NCI-H1105 (cell line): ENCODE measurements around the gene IFIT3.
"Not testable (repeated sequence)": the region's sequence is repeated elsewhere in the genome, so short reads cannot be mapped to it uniquely, and the experiment has no call there.

Source experiments
- DNase-seq: peaks from one replicate; lab custom pipeline; 2025; lab: John Stamatoyannopoulos, UW

IFIT3 gene

GRCh38 chr10:89337484-89337883 is 9.7 kb downstream of the IFIT3 start:
- DNase-seq = no peak

- no peak for DNase-seq
Observed at GRCh38 chr10:89338713-89339112, 10.9 kb downstream of the IFIT3 start.

DNA sequence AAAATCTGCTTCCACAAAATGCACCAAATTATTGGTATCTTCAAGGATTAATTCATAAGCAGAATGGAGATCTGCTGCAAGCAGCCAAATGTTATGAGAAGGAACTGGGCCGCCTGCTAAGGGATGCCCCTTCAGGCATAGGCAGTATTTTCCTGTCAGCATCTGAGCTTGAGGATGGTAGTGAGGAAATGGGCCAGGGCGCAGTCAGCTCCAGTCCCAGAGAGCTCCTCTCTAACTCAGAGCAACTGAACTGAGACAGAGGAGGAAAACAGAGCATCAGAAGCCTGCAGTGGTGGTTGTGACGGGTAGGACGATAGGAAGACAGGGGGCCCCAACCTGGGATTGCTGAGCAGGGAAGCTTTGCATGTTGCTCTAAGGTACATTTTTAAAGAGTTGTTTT is 12.1 kb downstream of the IFIT3 start:
- DNase-seq = no peak

GRCh38 chr10:89341649-89342048 is 13.9 kb downstream of the IFIT3 start:
- DNase-seq = no peak

GRCh38 chr10:89342206-89342958 is 14.6 kb downstream of the IFIT3 start:
- DNase-seq = no peak

DNA sequence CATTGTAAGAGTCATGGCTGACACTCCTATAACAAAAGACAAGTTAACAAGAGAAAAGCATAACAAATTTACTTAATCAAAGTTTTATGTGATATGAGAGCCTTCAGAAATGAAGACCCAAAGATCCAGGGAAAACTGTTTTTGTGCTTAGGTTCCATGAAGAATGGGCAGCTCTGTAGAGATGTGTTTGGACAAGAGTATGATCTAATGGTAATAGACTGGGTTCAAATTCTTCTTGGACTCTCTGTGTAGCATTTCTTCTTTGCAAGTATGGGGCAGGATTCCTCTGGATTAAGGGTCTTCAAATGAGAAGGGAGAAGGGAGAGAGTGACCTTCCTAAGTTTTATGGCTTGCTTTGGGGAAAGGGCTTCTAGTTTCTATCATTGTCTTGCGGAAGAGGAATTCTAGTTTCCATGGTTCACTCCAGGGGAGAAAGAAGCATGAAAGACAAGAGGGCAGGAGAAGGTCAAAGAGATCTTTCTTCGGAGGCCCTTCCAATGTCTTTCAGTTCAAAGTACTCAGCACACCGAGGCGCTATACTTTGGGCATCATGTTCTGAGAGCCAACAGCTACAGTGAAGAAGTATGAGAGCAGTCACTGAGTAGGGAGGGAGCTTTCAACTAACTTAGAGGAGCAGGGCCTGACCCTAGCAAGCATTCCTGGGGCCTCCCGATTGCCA is 15.4 kb downstream of the IFIT3 start:
- DNase-seq = no peak

GRCh38 chr10:89344156-89344555 is 16.4 kb downstream of the IFIT3 start:
- DNase-seq = no peak

DNA sequence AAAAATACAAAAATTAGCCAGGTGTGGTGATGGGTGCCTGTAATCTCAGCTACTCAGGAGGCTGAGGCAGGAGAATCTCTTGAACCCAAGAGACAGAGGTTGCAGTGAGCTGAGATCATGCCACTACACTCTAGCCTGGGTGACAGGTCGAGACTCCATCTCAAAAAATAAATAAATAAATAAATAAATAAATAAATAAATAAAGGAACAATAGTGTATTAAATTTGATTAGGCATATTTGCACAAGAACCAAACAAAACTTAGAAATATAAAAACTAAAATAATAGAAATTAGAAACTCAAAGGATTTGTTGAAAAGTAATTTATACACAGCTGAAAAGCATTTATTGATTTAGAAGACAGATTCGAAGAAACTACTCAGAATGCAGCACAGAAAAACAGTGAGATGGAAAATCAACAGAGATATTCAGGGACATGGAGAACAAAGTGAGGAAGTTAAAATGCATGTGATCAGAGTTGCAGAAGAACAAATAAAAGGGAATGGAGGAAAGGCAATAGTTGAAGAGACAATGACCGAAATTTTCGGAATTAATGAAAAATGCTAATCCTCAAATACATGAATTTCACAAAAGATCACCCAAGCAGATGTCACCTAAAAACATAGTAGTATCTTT is 17.7 kb downstream of the IFIT3 start:
- DNase-seq = no peak

- no peak for DNase-seq
Observed at GRCh38 chr10:89346405-89347254, 18.8 kb downstream of the IFIT3 start.

DNA sequence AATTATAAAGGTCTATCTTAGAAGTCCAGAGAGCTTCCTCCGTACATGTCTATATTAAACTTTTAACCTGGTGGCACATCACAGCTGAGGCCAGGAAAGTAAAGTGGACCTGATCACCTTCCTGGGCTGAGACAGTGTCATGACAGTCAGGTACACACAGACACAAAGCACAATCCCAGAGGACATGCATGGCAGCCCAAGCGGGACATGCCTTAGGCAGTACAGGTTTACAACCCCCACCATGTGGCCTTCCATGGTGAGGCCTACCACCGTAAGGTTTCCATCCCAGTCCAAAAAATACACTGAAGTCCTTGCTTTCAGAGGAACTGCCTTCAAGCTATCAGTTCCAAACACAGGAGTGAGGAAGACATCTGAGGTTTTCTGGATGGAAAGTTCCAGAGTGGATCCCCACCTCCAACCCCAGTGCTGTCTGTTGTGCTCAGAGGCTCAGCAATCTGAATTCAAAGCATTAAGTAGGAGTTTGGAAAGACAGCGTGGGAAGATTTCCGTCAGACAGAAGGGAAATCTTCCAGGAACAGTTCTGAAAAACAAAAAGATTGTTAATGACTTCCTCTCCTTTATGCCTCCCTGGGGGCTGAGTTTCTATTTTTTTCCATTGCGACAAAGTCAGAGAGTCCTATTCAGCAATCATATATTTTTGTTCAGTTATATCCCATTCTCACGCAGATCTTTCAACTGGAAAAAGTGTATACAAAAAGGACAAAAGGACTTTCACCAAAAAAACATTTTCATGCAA is 20.1 kb downstream of the IFIT3 start:
- DNase-seq = no peak

DNA sequence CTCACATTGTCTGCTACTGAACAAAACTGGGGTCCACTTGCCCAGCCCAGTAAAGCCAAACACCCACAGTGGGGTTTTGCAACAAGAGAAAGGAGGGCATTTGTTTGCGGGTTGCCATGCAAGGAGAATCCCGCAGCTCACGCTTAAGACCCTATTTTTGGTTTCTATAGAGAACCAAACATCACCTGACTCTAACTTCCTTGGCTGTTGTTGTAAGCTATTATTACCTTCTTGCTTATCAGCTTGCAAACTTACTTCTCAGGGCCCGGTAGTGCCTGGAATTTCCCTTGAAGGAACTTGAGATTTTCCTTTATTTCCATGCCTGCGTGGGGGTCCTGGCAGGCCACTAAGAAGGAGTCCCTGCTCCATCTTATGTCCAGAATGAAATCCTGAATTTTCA is 20.7 kb downstream of the IFIT3 start:
- DNase-seq = no peak

GRCh38 chr10:89348975-89349374 is 21.2 kb downstream of the IFIT3 start:
- DNase-seq = no peak

DNA sequence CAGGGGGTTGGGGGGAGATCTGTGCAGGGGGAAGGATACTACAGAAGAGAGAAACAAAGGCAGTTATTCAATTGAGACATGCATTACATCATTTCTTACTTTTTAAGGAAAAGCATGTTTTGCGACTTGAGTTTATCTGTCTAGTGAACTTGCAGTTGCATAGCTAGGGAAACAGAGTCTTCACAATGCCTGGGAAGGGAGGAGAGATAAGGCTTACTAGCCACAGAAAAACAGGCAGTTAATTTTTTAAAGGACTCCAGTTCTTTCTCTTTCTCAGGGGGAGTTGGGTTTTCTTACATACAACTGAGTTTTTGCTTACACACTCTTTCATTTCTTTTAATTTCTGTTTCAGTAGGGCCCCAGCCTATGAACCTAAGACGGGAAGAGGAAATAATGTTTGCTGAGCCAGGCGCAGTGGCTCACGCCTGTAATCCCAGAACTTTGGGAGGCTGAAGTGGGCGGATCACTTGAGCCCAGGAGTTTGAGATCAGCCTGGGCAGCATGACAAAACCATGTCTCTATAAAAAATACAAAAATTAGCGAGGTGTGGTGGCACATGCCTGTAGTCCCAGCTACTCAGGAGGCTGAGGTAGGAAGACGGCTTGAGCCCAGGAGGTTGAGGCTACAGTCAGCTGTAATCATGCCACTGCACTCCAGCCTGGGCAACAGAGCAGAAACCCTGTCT is 23.0 kb downstream of the IFIT3 start:
- not testable (repeated sequence) for DNase-seq

DNA sequence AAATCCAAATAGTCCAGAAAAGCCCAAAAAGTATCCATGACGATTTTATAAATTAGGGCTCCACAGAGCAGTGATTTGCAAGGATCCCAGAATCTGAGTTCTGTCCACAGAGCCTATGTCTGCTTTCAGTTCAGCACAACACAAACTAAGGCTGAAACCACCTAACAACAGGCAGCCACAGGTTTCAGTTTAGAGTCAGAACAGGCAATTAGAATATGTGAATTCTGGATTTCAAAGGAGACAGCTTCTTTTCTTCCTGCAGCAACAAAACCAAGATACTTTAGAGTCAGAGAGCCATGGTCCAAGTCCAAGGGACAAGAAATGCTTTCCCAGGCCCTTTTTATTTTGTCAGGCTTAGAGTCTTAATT is 23.6 kb downstream of the IFIT3 start:
- no peak for DNase-seq

- no peak for DNase-seq
Observed at GRCh38 chr10:89351780-89352597, 24.2 kb downstream of the IFIT3 start.

- DNase-seq = no peak
Observed at GRCh38 chr10:89352802-89353201, 25.0 kb downstream of the IFIT3 start.

- no peak for DNase-seq
Observed at GRCh38 chr10:89355394-89355931, 27.7 kb downstream of the IFIT3 start.

DNA sequence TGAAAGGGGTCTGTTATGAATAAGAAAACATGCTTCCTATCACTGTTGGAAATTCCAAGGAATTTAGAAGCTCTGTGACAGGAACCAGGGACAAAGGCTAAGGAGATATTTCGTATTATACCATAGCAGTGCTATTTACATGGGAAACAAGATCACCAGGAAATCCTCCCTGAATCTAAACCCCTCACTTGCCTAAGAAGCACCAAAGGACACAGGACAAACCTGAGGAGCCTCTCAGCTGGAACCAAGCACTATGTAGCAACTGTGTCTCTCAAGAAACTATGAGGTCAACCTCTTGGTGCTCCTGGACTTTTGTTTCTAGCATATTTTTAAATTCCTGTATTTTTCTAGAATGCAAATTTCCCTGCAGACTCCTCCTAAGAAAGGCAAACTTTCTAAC is 29.3 kb downstream of the IFIT3 start:
- DNase-seq = no peak

- DNase-seq = no peak
Observed at GRCh38 chr10:89357975-89358374, 30.2 kb downstream of the IFIT3 start.

DNA sequence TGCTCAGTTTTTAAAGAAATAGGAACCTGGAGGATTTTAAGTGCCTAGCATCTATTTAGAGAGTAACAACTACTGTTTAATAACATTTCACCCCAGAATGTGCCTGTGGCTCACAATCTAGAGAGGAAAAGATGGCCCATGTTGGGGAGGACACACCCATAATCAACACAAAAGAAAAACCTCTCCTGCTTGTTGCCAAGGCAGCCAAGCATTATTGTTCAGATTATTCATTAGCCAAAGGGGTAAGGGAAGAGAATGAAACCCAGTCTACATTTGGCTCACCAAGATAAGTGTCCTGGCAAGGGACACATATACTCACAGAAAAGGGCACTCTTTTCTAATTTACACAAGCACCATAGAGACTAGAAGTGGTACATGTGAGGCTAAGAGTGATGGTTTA is 32.4 kb downstream of the IFIT3 start:
- DNase-seq = no peak
